Adrenal gland (tissue), 5 donors: ENCODE data around the gene NDUFV2.

Experiments
- CTCF ChIP-seq, 6 experiments: fragments of 450-650 bp in 4 of 6; fragments of 200-600 bp in 2 of 6; sonication (generic) in 1 of 6; IDR thresholded peaks; 1 replicate in 5 of 6; 2 replicates in 1 of 6; pipeline versions ENCODE4 v1.5.1 to v1.8.0; 2016 to 2021; ENCODE audit warnings: antibody characterized with exemption in 6 of 6, mild to moderate bottlenecking in 2 of 6, moderate library complexity in 1 of 6
- POLR2A ChIP-seq, 2 donors: fragments of 450-650 bp; IDR thresholded peaks; one replicate each; pipeline ENCODE4 v1.6.1; 2017; ENCODE audit warnings: antibody characterized with exemption in 2 of 2, mild to moderate bottlenecking in 2 of 2, moderate library complexity in 1 of 2
- donor health status: DM: no; HTN: no; CAD: no.

GRCh38 chr18:9055185-9055584, 47.3 kb upstream of the NDUFV2 start:
- peak in 4 of 6 experiments; percentile 6 to 37 (median 31) for TF ChIP-seq CTCF (IDR thresholded peaks at IDR 0.05)
- TF ChIP-seq POLR2A (IDR thresholded peaks at IDR 0.05): no peak
